Adrenal gland (tissue), 5 donors: ENCODE data around the gene ARHGAP44.

ENCODE experiments used
- CTCF ChIP-seq, 6 experiments: fragments of 450-650 bp in 4 of 6; fragments of 200-600 bp in 2 of 6; sonication (generic) in 1 of 6; IDR thresholded peaks; 1 replicate in 5 of 6; 2 replicates in 1 of 6; pipeline versions ENCODE4 v1.5.1 to v1.8.0; 2016 to 2021; ENCODE audit warnings: antibody characterized with exemption in 6 of 6, mild to moderate bottlenecking in 2 of 6, moderate library complexity in 1 of 6
- POLR2A ChIP-seq, 2 donors: fragments of 450-650 bp; IDR thresholded peaks; one replicate each; pipeline ENCODE4 v1.6.1; 2017; ENCODE audit warnings: antibody characterized with exemption in 2 of 2, mild to moderate bottlenecking in 2 of 2, moderate library complexity in 1 of 2
- donor health status: DM: no; HTN: no; CAD: no.

- TF ChIP-seq CTCF (IDR thresholded peaks at IDR 0.05) (no peak), POLR2A (IDR thresholded peaks at IDR 0.05) (no peak)
Measured at GRCh38 chr17:12789075-12789480, 220 bp upstream of the ARHGAP44 start.
